H1 (cell line): ENCODE measurements around the gene GNG8. TPM values are rescaled to one million over a fixed set of nuclear protein-coding genes. Genes with fewer than 3 reads are reported as not detected.

Experiments used
- CTCF ChIA-PET: fragments of 300-600 bp; sonication (Branson Sonifier 250); formaldehyde crosslinking; loops from one replicate; lab custom pipeline; 2021; ENCODE audit not compliant: partially characterized antibody; lab: Charles Lee
- POLR2A ChIA-PET: fragments of 300-600 bp; sonication (Branson Sonifier 250); formaldehyde crosslinking; loops from one replicate; lab custom pipeline; 2021; ENCODE audit warnings: inconsistent platforms; ENCODE audit not compliant: partially characterized antibody; lab: Charles Lee
- DNase-seq, 2 experiments: peaks; one replicate each; pipeline versions ENCODE4 v3.0.0 to v3.0.0-alpha.2; 2010 to 2022; ENCODE audit warnings: low spot score in 2 of 2, low read depth in 1 of 2, mixed read lengths in 1 of 2
- FAIRE-seq: peaks from 2 replicates; lab custom pipeline; 2011; peaks lifted over from hg19 to GRCh38; lab: Jason Lieb, UNC
- H2AFZ ChIP-seq: 2 replicates; pipeline ENCODE4 v1.8.1; 2012; ENCODE audit warnings: low read length, inconsistent platforms
- H2AK5ac ChIP-seq: 2 replicates; pipeline ENCODE4 v1.6.1; 2013; ENCODE audit warnings: low read depth, low read length
- H2BK120ac ChIP-seq: replicated peaks from 2 replicates; pipeline ENCODE3; 2013; ENCODE audit warnings: low read depth, low read length, inconsistent platforms
- H2BK12ac ChIP-seq: 2 replicates; pipeline ENCODE4 v1.6.1; 2013; ENCODE audit warnings: low read depth, low read length
- H2BK15ac ChIP-seq: 2 replicates; pipeline ENCODE4 v1.6.1; 2013; ENCODE audit warnings: low read length
- H2BK20ac ChIP-seq: 2 replicates; pipeline ENCODE4 v1.6.1; 2013; ENCODE audit warnings: low read length
- H2BK5ac ChIP-seq: 2 replicates; pipeline ENCODE4 v1.6.1; 2013; ENCODE audit warnings: low read depth, low read length
- H3K14ac ChIP-seq: 2 replicates; pipeline ENCODE4 v1.6.1; 2013; ENCODE audit warnings: inconsistent platforms; ENCODE audit not compliant: insufficient read length
- H3K18ac ChIP-seq: 2 replicates; pipeline ENCODE4 v1.6.1; 2013; ENCODE audit warnings: low read length; ENCODE audit errors: extremely low read depth
- H3K23ac ChIP-seq: 2 replicates; pipeline ENCODE4 v1.6.1; 2013; ENCODE audit warnings: inconsistent platforms; ENCODE audit not compliant: insufficient read length
- H3K23me2 ChIP-seq: 2 replicates; pipeline ENCODE4 v1.6.1; 2013; ENCODE audit warnings: low read depth, low read length
- H3K27ac ChIP-seq: 2 replicates; pipeline ENCODE4 v1.6.1; 2011; ENCODE audit warnings: low read depth, low read length, inconsistent platforms
- H3K27me3 ChIP-seq, 4 experiments: replicated peaks in 1 of 4; 1 replicate in 1 of 4; 2 replicates in 3 of 4; pipeline versions ENCODE4 v1.6.1 to v1.8.1; 2011 to 2013; ENCODE audit warnings: low read length in 3 of 4, mild to moderate bottlenecking in 3 of 4, inconsistent platforms in 2 of 4, mixed read lengths in 2 of 4, moderate library complexity in 1 of 4; ENCODE audit not compliant: control insufficient read depth in 3 of 4, insufficient read depth in 3 of 4; ENCODE audit errors: extremely low read depth in 1 of 4
- H3K36me3 ChIP-seq, 4 experiments: 2 replicates each; pipeline versions ENCODE4 v1.6.1 to v1.8.1; 2011 to 2013; ENCODE audit warnings: mild to moderate bottlenecking in 4 of 4, low read length in 3 of 4, moderate library complexity in 2 of 4, control low read depth in 1 of 4, inconsistent platforms in 1 of 4; ENCODE audit not compliant: insufficient read depth in 4 of 4, control insufficient read depth in 2 of 4
- H3K4ac ChIP-seq: replicated peaks from 2 replicates; pipeline ENCODE3; 2013; ENCODE audit warnings: low read length, low read depth, mixed read lengths, inconsistent platforms; ENCODE audit not compliant: insufficient read length
- H3K4me1 ChIP-seq, 4 experiments: replicated peaks in 1 of 4; 1 replicate in 1 of 4; 2 replicates in 3 of 4; pipeline versions ENCODE4 v1.6.1 to v1.8.1; 2011 to 2013; ENCODE audit warnings: low read length in 3 of 4, inconsistent platforms in 2 of 4, mixed read lengths in 1 of 4; ENCODE audit not compliant: insufficient read depth in 4 of 4, control insufficient read depth in 3 of 4
- H3K4me2 ChIP-seq, 2 experiments: 2 replicates each; pipeline versions ENCODE4 v1.6.1 to v1.8.1; 2011 to 2013; ENCODE audit warnings: low read depth in 2 of 2, low read length in 2 of 2, control low read depth in 1 of 2, inconsistent platforms in 1 of 2, mild to moderate bottlenecking in 1 of 2; ENCODE audit not compliant: insufficient read depth in 1 of 2
- H3K4me3 ChIP-seq, 4 experiments: fragments of 200-600, 300-600 bp in 1 of 4; sonication (generic), shearing (Covaris generic), sonication (Bioruptor Twin) in 1 of 4; 2 replicates each; pipeline versions ENCODE4 v1.5.1 to v1.8.1; 2011 to 2016; ENCODE audit warnings: low read length in 4 of 4, low read depth in 3 of 4, control low read depth in 2 of 4, inconsistent platforms in 2 of 4, mild to moderate bottlenecking in 2 of 4, mixed read lengths in 1 of 4, moderate library complexity in 1 of 4; ENCODE audit not compliant: insufficient read depth in 2 of 4; ENCODE audit errors: extremely low read depth in 1 of 4
- H3K56ac ChIP-seq: replicated peaks from 2 replicates; pipeline ENCODE3; 2013; ENCODE audit warnings: low read depth, mild to moderate bottlenecking, mixed read lengths, low read length, inconsistent platforms; ENCODE audit not compliant: insufficient read length
- H3K79me1 ChIP-seq: 2 replicates; pipeline ENCODE4 v1.6.1; 2013; ENCODE audit warnings: low read depth, low read length, control low read depth
- H3K79me2 ChIP-seq, 2 experiments: 2 replicates each; pipeline versions ENCODE4 v1.6.1 to v1.8.1; 2012 to 2013; ENCODE audit warnings: low read length in 2 of 2, mild to moderate bottlenecking in 2 of 2, inconsistent platforms in 1 of 2; ENCODE audit not compliant: insufficient read depth in 2 of 2, control insufficient read depth in 1 of 2
- H3K9ac ChIP-seq, 4 experiments: replicated peaks in 1 of 4; 1 replicate in 1 of 4; 2 replicates in 3 of 4; pipeline versions ENCODE4 v1.6.1 to v1.8.1; 2011 to 2013; ENCODE audit warnings: low read depth in 3 of 4, low read length in 3 of 4, control low read depth in 2 of 4, mild to moderate bottlenecking in 2 of 4, moderate library complexity in 2 of 4, inconsistent platforms in 1 of 4; ENCODE audit errors: extremely low read depth in 1 of 4
- H3K9me3 ChIP-seq, 2 experiments: 2 replicates each; pipeline versions ENCODE4 v1.6.1 to v1.8.1; 2012 to 2013; ENCODE audit warnings: mild to moderate bottlenecking in 2 of 2, moderate library complexity in 2 of 2, control low read depth in 1 of 2, inconsistent platforms in 1 of 2, low read depth in 1 of 2, low read length in 1 of 2, mixed read lengths in 1 of 2; ENCODE audit not compliant: insufficient read depth in 2 of 2
- H4K20me1 ChIP-seq, 2 experiments: replicated peaks in 1 of 2; 2 replicates each; pipeline versions ENCODE3 to v1.8.1; 2011 to 2013; ENCODE audit warnings: inconsistent platforms in 2 of 2, low read length in 2 of 2, mild to moderate bottlenecking in 1 of 2; ENCODE audit not compliant: insufficient read depth in 2 of 2, control insufficient read depth in 1 of 2
- H4K5ac ChIP-seq: 2 replicates; pipeline ENCODE4 v1.6.1; 2013; ENCODE audit warnings: low read length, low read depth, mixed read lengths, inconsistent platforms; ENCODE audit not compliant: insufficient read length
- H4K8ac ChIP-seq: 2 replicates; pipeline ENCODE4 v1.8.0; 2013; ENCODE audit warnings: mild to moderate bottlenecking, moderate library complexity, low read length, inconsistent platforms; ENCODE audit not compliant: insufficient read depth; ENCODE audit errors: extremely low read depth
- H4K91ac ChIP-seq: replicated peaks from 2 replicates; pipeline ENCODE3; 2013; ENCODE audit warnings: low read length, mixed read lengths, inconsistent platforms; ENCODE audit not compliant: insufficient read length
- ASH2L ChIP-seq: fragments of 200-600, 300-600 bp; sonication (generic); IDR thresholded peaks from one replicate; pipeline ENCODE4 v1.7.1; 2017; ENCODE audit warnings: low read length
- POLR2A ChIP-seq, 2 experiments: IDR thresholded peaks; 1 replicate in 1 of 2; 2 replicates in 1 of 2; pipeline ENCODE4 v1.6.1; 2011; ENCODE audit warnings: low read depth in 2 of 2, low read length in 2 of 2, mild to moderate bottlenecking in 2 of 2; ENCODE audit errors: control extremely low read depth in 1 of 2
- SAP30 ChIP-seq: fragments of 300-600 bp; sonication (generic); IDR thresholded peaks from 2 replicates; pipeline ENCODE4 v1.7.1; 2012; ENCODE audit warnings: low read length, moderate library complexity, mild to moderate bottlenecking, inconsistent platforms; ENCODE audit not compliant: insufficient read depth, insufficient replicate concordance
- TAF7 ChIP-seq: optimal IDR thresholded peaks from 2 replicates; pipeline ENCODE3; 2011; ENCODE audit warnings: low read depth, mild to moderate bottlenecking, inconsistent platforms, low read length, moderate library complexity, borderline replicate concordance
- WGBS, 2 experiments: shearing (Covaris generic) in 1 of 2; methylation state at CpG; one replicate each; pipeline versions ENCODE4 v1.1.6 to v1.1.7; 2013 to 2015; ENCODE audit warnings: low lambda C conversion rate in 2 of 2, mixed read lengths in 2 of 2, inconsistent platforms in 1 of 2, low coverage in 1 of 2, missing lambda C conversion rate in 1 of 2; ENCODE audit not compliant: insufficient replicate concordance in 2 of 2, insufficient coverage in 1 of 2, insufficient read length in 1 of 2; ENCODE audit errors: extremely low coverage in 1 of 2, missing lambda C conversion rate in 1 of 2; 5-methylcytosine and 5-hydroxymethylcytosine counted together
- polyA plus RNA-seq, 7 experiments: library from polyadenylated mRNA; depleted of rRNA in 3 of 7; stranded (reverse) in 5 of 7; unstranded in 2 of 7; fragments of >200 nt in 5 of 7; fragments of 200-250 nt in 2 of 7; gene quantifications; 1 replicate in 5 of 7; 2 replicates in 1 of 7; 4 replicates in 1 of 7; pipeline versions ENCODE4 v1.2.1 to v1.2.3, GENCODE V29; 2011 to 2013; ENCODE audit warnings: missing spikeins in 2 of 7, mixed read lengths in 2 of 7
- total RNA-seq: library from RNA; stranded (reverse); fragmentation: NEBNext Ultra II Directional; extraction: Animal tissue kit (Norgen Biotek cat#: 25700); gene quantifications from 2 replicates; pipeline ENCODE4 v1.2.1, GENCODE V29; 2021

Gene GNG8
- total and polyA plus RNA-seq, 2 of the 8 experiments (the other 6 are each of a cell fraction or from before 2014, with no cell fraction given), result not detected

DNA sequence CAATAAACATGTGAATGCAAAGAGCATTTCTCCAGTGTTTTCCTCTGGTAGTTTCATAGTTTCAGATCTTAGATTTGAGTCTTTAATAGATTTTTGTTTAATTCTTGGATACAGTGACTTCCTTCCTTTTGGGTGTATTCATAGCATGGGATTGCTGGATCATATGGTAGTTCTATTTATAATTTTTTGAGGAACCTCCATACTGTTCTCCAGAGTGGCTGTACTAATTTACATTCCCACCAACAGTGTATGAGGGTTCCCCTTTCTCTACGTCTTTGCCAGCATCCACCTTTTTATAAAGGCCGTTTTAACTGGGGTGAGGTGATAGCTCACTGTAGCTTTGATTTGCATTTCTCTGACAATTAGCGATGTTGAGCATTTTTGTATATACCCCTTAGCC is 44.1 kb downstream of the GNG8 start:
- no peak overlapping the region for H4K91ac ChIP-seq
- no peak overlapping the region for H2BK5ac ChIP-seq
- no peak overlapping the region for H2BK12ac ChIP-seq
- H4K5ac ChIP-seq, result no peak overlapping the region
- no peak overlapping the region for H3K23ac ChIP-seq
- no peak for TF ChIP-seq ASH2L
- no peak for TF ChIP-seq TAF7
- no peak for TF ChIP-seq SAP30
- TF ChIP-seq POLR2A (IDR thresholded peaks at IDR 0.05; ENCODE audit: control extremely low read depth in 1 of 2, low read depth in 2 of 2, low read length in 2 of 2), result no peak
- no peak for DNase-seq
- H2AFZ ChIP-seq, result no peak overlapping the region
- H4K20me1 ChIP-seq, result no peaks in the 10 kb centered on the region
- no peak overlapping the region for H3K9ac ChIP-seq
- H3K9me3 ChIP-seq, result no peaks in the 10 kb centered on the region
- no peak overlapping the region for H2BK20ac ChIP-seq
- no peak overlapping the region for H3K27ac ChIP-seq
- no peak overlapping the region for H3K4me2 ChIP-seq
- no peak for FAIRE-seq
- ChIA-PET POLR2A (no interaction called here), CTCF (interaction anchor here (2.4 kb wide), 1 partner anchor 20 kb away, joined by 6 read pairs; no protein-coding TSS in a partner anchor)
- no peak overlapping the region for H3K18ac ChIP-seq
- 0 out of 2 replicates have a peak, but pooled peaks cover 1% of the 10 kb centered on the region for H3K23me2 ChIP-seq
- H2BK120ac ChIP-seq, result no peak overlapping the region
- H3K14ac ChIP-seq, result no peak overlapping the region
- no peak overlapping the region for H2BK15ac ChIP-seq
- H3K79me1 ChIP-seq, result no peaks in the 10 kb centered on the region
- no peaks in the 10 kb centered on the region for H3K4me1 ChIP-seq
- H3K4ac ChIP-seq, result no peak overlapping the region
- no peak overlapping the region for H2AK5ac ChIP-seq
- H4K8ac ChIP-seq, result no peak overlapping the region
- H3K27me3 ChIP-seq, result no peaks in the 10 kb centered on the region
- H3K36me3 ChIP-seq, result no peaks in the 10 kb centered on the region
- no peak overlapping the region for H3K56ac ChIP-seq
- H3K4me3 ChIP-seq, result no peak overlapping the region
- 83% methylated on average over 3 of the region's 3 CpGs; no CpG with 5 or more reads in 1 of the 2 experiments for WGBS, 2 experiments
- no peaks in the 10 kb centered on the region for H3K79me2 ChIP-seq
